Stimulated activated CD4-positive, alpha-beta T cell treated with anti-CD3 and anti-CD28 coated beads, Interleukin-12 subunit alpha, Interleukin-12 subunit beta, amount 100 ng/mL, for 48 hours (primary cell): ENCODE data around the gene IL13.
"Not testable (repeated sequence)": the region's sequence is repeated elsewhere in the genome, so short reads cannot be mapped to it uniquely, and the experiment has no call there.

Source experiments
- DNase-seq, 3 donors: peaks; one replicate each; pipeline ENCODE4 v3.0.0-alpha.2; 2020; ENCODE audit warnings: low read depth in 2 of 3, low spot score in 1 of 3

Gene IL13

GRCh38 chr5:132657676-132658380, at the start of gene IL13:
TSS of gene IL13 (plus strand) at chr5:132658173. CDS start at chr5:132658187, 14 bp downstream.
- no peak for DNase-seq

- DNase-seq, result no peak
Observed at GRCh38 chr5:132611965-132612364, 46.0 kb upstream of the IL13 start.

- no peak for DNase-seq
Observed at GRCh38 chr5:132612846-132613245, 45.1 kb upstream of the IL13 start.

GRCh38 chr5:132621699-132622098, 36.3 kb upstream of the IL13 start:
- no peak for DNase-seq

- DNase-seq, result no peak
Observed at GRCh38 chr5:132622608-132623007, 35.4 kb upstream of the IL13 start.

- no peak for DNase-seq
Observed at GRCh38 chr5:132627470-132627869, 30.5 kb upstream of the IL13 start.

- DNase-seq, result no peak
Observed at GRCh38 chr5:132628814-132629213, 29.2 kb upstream of the IL13 start.

- DNase-seq, result no peak
Observed at GRCh38 chr5:132629230-132629944, 28.6 kb upstream of the IL13 start.

GRCh38 chr5:132633587-132633986, 24.4 kb upstream of the IL13 start:
- DNase-seq, result not testable (repeated sequence)

- DNase-seq, result no peak
Observed at GRCh38 chr5:132635873-132636272, 22.1 kb upstream of the IL13 start.

GRCh38 chr5:132637241-132637640, 20.7 kb upstream of the IL13 start:
- DNase-seq, result no peak

- DNase-seq, result no peak
Observed at GRCh38 chr5:132639706-132640130, 18.3 kb upstream of the IL13 start.

- no peak for DNase-seq
Observed at GRCh38 chr5:132640613-132641012, 17.4 kb upstream of the IL13 start.

GRCh38 chr5:132641241-132641723, 16.7 kb upstream of the IL13 start:
- DNase-seq, result peak in 2 of 3 donors; percentile 36 to 52

GRCh38 chr5:132641841-132642240, 16.1 kb upstream of the IL13 start:
- DNase-seq, result no peak

- DNase-seq, result no peak
Observed at GRCh38 chr5:132644177-132644576, 13.8 kb upstream of the IL13 start.

GRCh38 chr5:132646583-132647266, 11.2 kb upstream of the IL13 start:
- no peak for DNase-seq

GRCh38 chr5:132647473-132647872, 10.5 kb upstream of the IL13 start:
- no peak for DNase-seq

GRCh38 chr5:132648355-132648754, 9.6 kb upstream of the IL13 start:
- DNase-seq, result no peak

- DNase-seq, result no peak
Observed at GRCh38 chr5:132651838-132652469, 6.0 kb upstream of the IL13 start.

- no peak for DNase-seq
Observed at GRCh38 chr5:132653716-132654115, 4.3 kb upstream of the IL13 start.
